GM13977 (cell line): Measurements from ENCODE around the gene FBLN2.

Experiments
- DNase-seq: peaks from one replicate; pipeline ENCODE4 v3.0.0; 2012; ENCODE audit warnings: low spot score
- in situ Hi-C: fragments of 300-500 bp; cut with MboI; formaldehyde crosslinking; loops from one replicate; pipeline ENCODE4 v1.12.0; 2022; ENCODE audit warnings: low sequenced_read_pairs, low pct_unique_long_range_greater_than_20kb, mixed read lengths, inconsistent platforms; ENCODE audit not compliant: unreplicated experiment
- TF ChIP-seq, protein P1 (sequence below): IDR thresholded peaks from 2 replicates; pipeline ENCODE4 v1.5.1; 2012; ENCODE audit warnings: mild to moderate bottlenecking, control low read depth; ENCODE audit not compliant: insufficient read depth; ENCODE audit errors: extremely low read depth, missing control alignments

The FBLN2 gene

DNA sequence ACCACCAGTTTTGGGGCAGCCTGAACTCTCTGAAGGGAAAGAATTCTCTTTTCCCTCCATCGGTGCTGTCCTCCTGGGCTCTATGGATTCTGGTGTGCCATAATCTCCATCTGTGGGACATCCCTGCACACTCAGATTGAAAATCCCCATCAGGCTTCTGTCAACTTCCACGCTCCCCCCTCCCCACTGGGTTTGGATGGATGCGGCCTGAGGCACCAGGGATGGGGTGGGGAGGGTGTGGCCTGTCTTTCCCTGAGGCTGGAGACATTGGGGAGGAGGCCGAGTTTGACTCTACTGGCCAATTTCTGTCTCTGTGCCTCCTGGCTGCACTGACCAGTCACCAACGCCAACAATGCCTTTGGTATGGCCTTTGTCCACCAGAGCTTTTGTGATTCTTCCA lies 16.3 kb upstream of the FBLN2 start:
- in situ Hi-C loops: no loop called here
- DNase-seq: no peak
- TF ChIP-seq, protein P1, sequence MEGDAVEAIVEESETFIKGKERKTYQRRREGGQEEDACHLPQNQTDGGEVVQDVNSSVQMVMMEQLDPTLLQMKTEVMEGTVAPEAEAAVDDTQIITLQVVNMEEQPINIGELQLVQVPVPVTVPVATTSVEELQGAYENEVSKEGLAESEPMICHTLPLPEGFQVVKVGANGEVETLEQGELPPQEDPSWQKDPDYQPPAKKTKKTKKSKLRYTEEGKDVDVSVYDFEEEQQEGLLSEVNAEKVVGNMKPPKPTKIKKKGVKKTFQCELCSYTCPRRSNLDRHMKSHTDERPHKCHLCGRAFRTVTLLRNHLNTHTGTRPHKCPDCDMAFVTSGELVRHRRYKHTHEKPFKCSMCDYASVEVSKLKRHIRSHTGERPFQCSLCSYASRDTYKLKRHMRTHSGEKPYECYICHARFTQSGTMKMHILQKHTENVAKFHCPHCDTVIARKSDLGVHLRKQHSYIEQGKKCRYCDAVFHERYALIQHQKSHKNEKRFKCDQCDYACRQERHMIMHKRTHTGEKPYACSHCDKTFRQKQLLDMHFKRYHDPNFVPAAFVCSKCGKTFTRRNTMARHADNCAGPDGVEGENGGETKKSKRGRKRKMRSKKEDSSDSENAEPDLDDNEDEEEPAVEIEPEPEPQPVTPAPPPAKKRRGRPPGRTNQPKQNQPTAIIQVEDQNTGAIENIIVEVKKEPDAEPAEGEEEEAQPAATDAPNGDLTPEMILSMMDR: no peak

DNA sequence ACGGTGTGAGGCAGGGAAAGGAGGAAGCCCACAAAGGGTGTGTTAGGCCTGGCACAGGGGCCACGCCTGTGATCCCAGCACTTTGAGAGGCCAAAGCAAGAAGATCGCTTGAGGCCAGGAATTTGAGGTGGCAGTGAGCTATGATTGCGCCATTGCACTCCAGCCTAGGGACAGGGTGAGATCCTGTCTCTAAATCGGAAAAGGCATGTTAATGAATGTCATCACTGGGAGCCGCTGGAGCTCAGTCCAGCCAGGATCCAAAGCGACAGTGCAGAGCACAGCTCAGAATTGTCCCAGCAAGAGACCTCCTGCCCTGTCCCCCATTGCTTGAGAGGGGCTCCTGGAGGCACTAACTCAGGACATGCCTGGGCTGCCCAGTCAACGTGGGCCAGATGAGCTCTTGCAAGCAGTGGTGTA lies 15.0 kb upstream of the FBLN2 start:
- DNase-seq: no peak
- TF ChIP-seq, protein P1: no peak
- in situ Hi-C loops: no loop called here

DNA sequence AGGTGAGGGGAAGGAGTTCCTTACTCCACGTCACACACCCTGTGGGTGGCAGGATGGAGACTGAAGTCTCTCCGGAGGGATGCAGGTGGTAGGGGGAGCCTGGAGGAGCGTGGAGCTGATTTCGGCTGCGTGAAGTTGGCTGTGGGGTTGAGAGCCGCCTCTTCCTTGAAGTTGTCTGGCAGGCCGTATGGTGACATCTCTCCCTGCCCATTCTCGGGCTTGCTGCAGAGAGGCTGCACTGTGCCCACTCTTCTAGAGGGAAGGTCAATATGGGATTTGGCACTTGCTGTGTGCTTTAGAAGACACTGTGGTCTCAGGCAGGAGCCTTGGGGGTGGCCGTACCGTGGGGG lies 13.4 kb upstream of the FBLN2 start:
- in situ Hi-C loops: no loop called here
- no peak for DNase-seq
- TF ChIP-seq, protein P1: no peak

DNA sequence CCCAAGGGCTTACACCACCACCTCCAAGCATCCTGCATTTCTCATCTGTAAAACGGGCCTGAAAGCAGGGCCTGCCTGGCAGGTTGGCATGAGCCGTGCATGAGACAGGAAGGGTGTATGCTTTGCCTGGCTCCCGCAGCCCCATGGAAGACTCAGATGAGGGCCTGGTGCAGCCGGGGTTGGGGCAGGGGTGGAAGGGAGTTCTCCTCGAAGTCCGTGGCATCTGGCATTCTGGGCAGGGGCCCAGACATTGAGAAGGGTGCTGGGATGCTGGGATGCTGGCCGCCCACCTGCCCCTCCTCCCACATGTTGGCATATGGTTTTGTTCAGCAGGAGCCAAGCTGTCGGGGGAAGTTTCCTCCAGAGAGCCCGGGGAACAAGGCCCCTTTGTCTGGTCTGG lies 13.0 kb upstream of the FBLN2 start:
- in situ Hi-C loops: no loop called here
- DNase-seq: no peak
- TF ChIP-seq, protein P1: no peak

DNA sequence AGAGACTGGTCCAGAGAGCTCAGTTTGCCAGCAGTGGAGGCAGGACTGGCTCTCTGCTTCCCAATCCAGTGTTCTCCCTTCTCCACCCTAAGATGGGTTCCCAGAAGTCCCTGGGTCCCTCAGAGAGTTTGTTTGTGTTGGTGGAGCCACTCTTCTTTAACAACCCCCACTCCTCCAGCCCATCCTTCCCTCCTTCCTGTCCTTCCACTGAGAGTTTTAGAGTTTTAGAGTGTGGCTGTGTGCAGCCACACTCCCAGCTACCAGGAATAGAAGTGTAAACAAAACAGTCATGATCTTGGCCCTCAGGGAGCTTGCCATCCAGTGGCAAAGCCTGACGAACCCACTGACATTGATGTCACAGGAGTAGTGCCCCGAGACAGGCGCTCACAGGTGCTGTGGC lies 12.5 kb upstream of the FBLN2 start:
- in situ Hi-C loops: no loop called here
- DNase-seq: no peak
- TF ChIP-seq, protein P1: no peak

DNA sequence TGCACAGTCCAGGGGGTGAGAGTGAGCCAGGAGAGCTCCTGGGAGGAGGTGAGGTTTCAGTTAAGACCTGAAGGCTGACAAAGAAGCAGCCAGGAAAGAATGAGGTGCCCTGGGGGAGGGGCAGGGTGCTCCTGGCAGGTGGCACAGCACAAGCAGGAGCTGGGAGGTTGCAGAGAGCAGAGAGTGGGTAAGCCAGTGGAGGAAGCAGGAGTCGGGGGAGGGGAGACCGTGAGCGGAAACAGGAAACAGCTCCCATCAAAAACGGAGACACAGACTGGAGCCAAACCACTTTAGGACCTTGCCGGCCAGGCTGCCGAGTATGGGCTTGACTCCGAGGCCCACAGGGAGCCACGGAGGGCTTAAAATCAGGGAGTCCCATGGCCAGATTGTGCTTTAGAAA lies 12.1 kb upstream of the FBLN2 start:
- in situ Hi-C loops: no loop called here
- TF ChIP-seq, protein P1: no peak
- no peak for DNase-seq
